ENCODE measurements around the gene DLK1.

The DLK1 gene

GRCh38 chr14:100762901-100763300 is 36.2 kb downstream of the DLK1 start:
- no peak for DNase-seq (ENCODE audit: low read depth)
- no peak overlapping the region for H3K4me3 ChIP-seq (ENCODE audit: control insufficient read depth, low read depth, low read length)
- no peak for TF ChIP-seq CTCF (IDR thresholded peaks at IDR 0.05; ENCODE audit: control insufficient read depth, insufficient read depth, low read depth, low read length, missing control alignments)

- H3K4me3 ChIP-seq (ENCODE audit: control insufficient read depth, low read depth, low read length), result no peak overlapping the region
- no peak for DNase-seq (ENCODE audit: low read depth)
- TF ChIP-seq CTCF (IDR thresholded peaks at IDR 0.05; ENCODE audit: control insufficient read depth, insufficient read depth, low read depth, low read length, missing control alignments), result no peak
Measured at GRCh38 chr14:100764471-100765115, 37.9 kb downstream of the DLK1 start.

GRCh38 chr14:100765296-100765695 is 38.6 kb downstream of the DLK1 start:
- TF ChIP-seq CTCF (IDR thresholded peaks at IDR 0.05; ENCODE audit: control insufficient read depth, insufficient read depth, low read depth, low read length, missing control alignments), result no peak
- no peak for DNase-seq (ENCODE audit: low read depth)
- no peak overlapping the region for H3K4me3 ChIP-seq (ENCODE audit: control insufficient read depth, low read depth, low read length)

GRCh38 chr14:100765991-100766390 is 39.3 kb downstream of the DLK1 start:
- H3K4me3 ChIP-seq (ENCODE audit: control insufficient read depth, low read depth, low read length), result no peak overlapping the region
- no peak for DNase-seq (ENCODE audit: low read depth)
- TF ChIP-seq CTCF (IDR thresholded peaks at IDR 0.05; ENCODE audit: control insufficient read depth, insufficient read depth, low read depth, low read length, missing control alignments), result no peak

GRCh38 chr14:100767003-100767787 is 40.5 kb downstream of the DLK1 start:
- no peak for DNase-seq (ENCODE audit: low read depth)
- TF ChIP-seq CTCF (IDR thresholded peaks at IDR 0.05; ENCODE audit: control insufficient read depth, insufficient read depth, low read depth, low read length, missing control alignments), result no peak
- H3K4me3 ChIP-seq (ENCODE audit: control insufficient read depth, low read depth, low read length), result no peak overlapping the region

GRCh38 chr14:100767788-100768536 is 41.3 kb downstream of the DLK1 start:
- no peak for TF ChIP-seq CTCF (IDR thresholded peaks at IDR 0.05; ENCODE audit: control insufficient read depth, insufficient read depth, low read depth, low read length, missing control alignments)

More at GRCh38 chr14:100767788-100768536, 41.3 kb downstream of the DLK1 start:
- DNase-seq (ENCODE audit: low read depth), result no peak
- no peak overlapping the region for H3K4me3 ChIP-seq (ENCODE audit: control insufficient read depth, low read depth, low read length)
